Ishikawa (cell line): Measurements from ENCODE around the gene MYO7B.

Source experiments
- CEBPB ChIP-seq: IDR thresholded peaks from 2 replicates; pipeline ENCODE4 v1.6.1; 2012
- CREB1 ChIP-seq: IDR thresholded peaks from 2 replicates; pipeline ENCODE4 v1.6.1; 2012; ENCODE audit warnings: low read depth
- EGR1 ChIP-seq: IDR thresholded peaks from 2 replicates; pipeline ENCODE4 v1.6.1; 2012
- EP300 ChIP-seq: IDR thresholded peaks from 2 replicates; pipeline ENCODE4 v1.6.1; 2012; ENCODE audit warnings: borderline replicate concordance
- FOXM1 ChIP-seq: IDR thresholded peaks from 2 replicates; pipeline ENCODE4 v1.6.1; 2012; ENCODE audit warnings: low read depth, borderline replicate concordance
- NFIC ChIP-seq: IDR thresholded peaks from 2 replicates; pipeline ENCODE4 v1.6.1; 2012
- RAD21 ChIP-seq: IDR thresholded peaks from 2 replicates; pipeline ENCODE4 v1.6.1; 2012; ENCODE audit warnings: low read depth
- TAF1 ChIP-seq: IDR thresholded peaks from 2 replicates; pipeline ENCODE4 v1.6.1; 2012; ENCODE audit warnings: low read depth, mild to moderate bottlenecking
- TCF12 ChIP-seq: IDR thresholded peaks from 2 replicates; pipeline ENCODE4 v1.6.1; 2012; ENCODE audit warnings: low read depth
- TEAD4 ChIP-seq: IDR thresholded peaks from 2 replicates; pipeline ENCODE4 v1.6.1; 2012
- USF1 ChIP-seq: IDR thresholded peaks from 2 replicates; pipeline ENCODE4 v1.6.1; 2012
- YY1 ChIP-seq: IDR thresholded peaks from 2 replicates; pipeline ENCODE4 v1.6.1; 2012; ENCODE audit warnings: low read depth
- ZBTB7A ChIP-seq: IDR thresholded peaks from 2 replicates; pipeline ENCODE4 v1.6.1; 2012; ENCODE audit warnings: low read depth
- TF ChIP-seq, protein P1 (sequence below): IDR thresholded peaks from 2 replicates; pipeline ENCODE4 v1.6.1; 2012; ENCODE audit warnings: low read depth, mild to moderate bottlenecking
- TF ChIP-seq, protein P2 (sequence below): IDR thresholded peaks from 2 replicates; pipeline ENCODE4 v1.6.1; 2012

Gene MYO7B

GRCh38 chr2:127574656-127575055 lies 39.2 kb downstream of the MYO7B start:
- TF ChIP-seq, protein P1, sequence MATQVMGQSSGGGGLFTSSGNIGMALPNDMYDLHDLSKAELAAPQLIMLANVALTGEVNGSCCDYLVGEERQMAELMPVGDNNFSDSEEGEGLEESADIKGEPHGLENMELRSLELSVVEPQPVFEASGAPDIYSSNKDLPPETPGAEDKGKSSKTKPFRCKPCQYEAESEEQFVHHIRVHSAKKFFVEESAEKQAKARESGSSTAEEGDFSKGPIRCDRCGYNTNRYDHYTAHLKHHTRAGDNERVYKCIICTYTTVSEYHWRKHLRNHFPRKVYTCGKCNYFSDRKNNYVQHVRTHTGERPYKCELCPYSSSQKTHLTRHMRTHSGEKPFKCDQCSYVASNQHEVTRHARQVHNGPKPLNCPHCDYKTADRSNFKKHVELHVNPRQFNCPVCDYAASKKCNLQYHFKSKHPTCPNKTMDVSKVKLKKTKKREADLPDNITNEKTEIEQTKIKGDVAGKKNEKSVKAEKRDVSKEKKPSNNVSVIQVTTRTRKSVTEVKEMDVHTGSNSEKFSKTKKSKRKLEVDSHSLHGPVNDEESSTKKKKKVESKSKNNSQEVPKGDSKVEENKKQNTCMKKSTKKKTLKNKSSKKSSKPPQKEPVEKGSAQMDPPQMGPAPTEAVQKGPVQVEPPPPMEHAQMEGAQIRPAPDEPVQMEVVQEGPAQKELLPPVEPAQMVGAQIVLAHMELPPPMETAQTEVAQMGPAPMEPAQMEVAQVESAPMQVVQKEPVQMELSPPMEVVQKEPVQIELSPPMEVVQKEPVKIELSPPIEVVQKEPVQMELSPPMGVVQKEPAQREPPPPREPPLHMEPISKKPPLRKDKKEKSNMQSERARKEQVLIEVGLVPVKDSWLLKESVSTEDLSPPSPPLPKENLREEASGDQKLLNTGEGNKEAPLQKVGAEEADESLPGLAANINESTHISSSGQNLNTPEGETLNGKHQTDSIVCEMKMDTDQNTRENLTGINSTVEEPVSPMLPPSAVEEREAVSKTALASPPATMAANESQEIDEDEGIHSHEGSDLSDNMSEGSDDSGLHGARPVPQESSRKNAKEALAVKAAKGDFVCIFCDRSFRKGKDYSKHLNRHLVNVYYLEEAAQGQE: no peak
- TF ChIP-seq TAF1 (no peak), USF1 (no peak), YY1 (no peak)

- TF ChIP-seq TCF12 (no peak), EGR1 (no peak), FOXM1 (no peak), YY1 (no peak), TEAD4 (no peak), TAF1 (no peak), NFIC (no peak), EP300 (no peak), CREB1 (no peak), USF1 (no peak), ZBTB7A (no peak), CEBPB (no peak), RAD21 (no peak)
- TF ChIP-seq, protein P2, sequence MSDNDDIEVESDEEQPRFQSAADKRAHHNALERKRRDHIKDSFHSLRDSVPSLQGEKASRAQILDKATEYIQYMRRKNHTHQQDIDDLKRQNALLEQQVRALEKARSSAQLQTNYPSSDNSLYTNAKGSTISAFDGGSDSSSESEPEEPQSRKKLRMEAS: no peak
- TF ChIP-seq, protein P1: no peak
Observed at GRCh38 chr2:127575185-127575765, 39.8 kb downstream of the MYO7B start.

DNA sequence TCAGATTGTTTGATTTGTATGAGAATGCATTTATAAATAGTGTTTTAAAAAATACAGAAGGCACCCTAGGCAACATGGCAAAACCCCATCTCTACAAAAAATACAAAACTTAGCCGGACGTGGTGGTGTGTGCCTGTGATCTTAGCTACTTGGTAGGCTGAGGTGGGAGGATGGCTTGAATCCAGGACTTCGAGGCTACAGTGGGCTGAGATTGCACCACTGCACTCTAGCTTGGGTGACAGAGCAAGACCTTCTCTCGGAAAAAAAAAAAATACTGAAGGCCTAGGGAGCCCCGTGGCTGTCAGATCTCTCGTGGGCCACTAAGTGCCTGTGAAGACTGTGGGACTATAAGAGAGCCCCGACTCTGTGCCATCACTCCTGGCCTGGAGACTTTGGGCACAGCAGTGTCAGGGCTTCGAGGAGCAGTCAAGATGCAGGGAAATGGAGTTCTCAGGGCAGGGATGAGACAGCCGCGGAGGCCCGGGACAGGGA lies 40.5 kb downstream of the MYO7B start:
- no peak for TF ChIP-seq EP300
- TF ChIP-seq EGR1: no peak
- no peak for TF ChIP-seq FOXM1
- no peak for TF ChIP-seq TCF12
- TF ChIP-seq, protein P2: no peak
- no peak for TF ChIP-seq CEBPB
- no peak for TF ChIP-seq CREB1
- TF ChIP-seq NFIC: no peak
- no peak for TF ChIP-seq USF1
- no peak for TF ChIP-seq TEAD4
- no peak for TF ChIP-seq ZBTB7A
- no peak for TF ChIP-seq RAD21
- TF ChIP-seq, protein P1: no peak
- TF ChIP-seq YY1: no peak

DNA sequence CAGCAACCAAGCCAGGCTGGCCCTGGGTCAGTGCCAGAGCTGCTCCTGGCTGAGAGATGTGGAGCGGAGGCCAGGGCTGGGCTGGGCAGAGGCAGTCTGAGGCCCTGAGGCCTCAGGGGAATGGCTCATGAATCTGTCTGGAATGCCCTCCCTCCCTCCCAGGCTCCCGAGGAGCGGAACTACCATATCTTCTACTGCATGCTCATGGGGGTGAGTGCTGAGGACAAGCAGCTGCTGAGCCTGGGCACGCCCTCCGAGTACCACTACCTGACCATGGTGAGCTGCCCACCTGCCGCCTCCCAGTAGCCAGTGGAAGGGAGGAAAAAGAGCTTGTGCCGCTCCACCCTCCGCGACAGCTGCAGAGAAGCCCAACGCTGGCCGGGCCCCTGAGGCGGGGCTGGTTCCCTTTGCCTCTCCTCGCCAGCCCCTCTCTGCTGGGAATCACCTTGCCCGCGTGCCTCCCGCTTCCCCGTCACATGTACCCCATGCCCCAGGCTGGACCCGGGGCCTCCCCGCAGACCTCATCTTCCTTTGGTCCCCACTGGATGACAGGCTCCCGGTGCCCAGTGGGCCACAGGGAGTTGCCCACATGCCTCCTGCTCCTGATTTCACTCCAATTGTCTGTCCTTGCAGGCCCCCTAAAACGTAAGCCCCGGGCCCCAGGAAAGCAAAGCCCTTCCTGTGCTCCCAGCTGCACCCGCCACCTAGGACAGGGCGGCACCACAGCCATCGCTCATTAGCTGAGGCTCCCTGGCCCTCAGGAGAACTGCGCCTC lies 41.1 kb downstream of the MYO7B start:
- TF ChIP-seq TAF1: no peak
- TF ChIP-seq, protein P1: no peak
- TF ChIP-seq CEBPB: no peak
- no peak for TF ChIP-seq CREB1
- no peak for TF ChIP-seq EP300
- no peak for TF ChIP-seq USF1
- no peak for TF ChIP-seq ZBTB7A
- TF ChIP-seq TEAD4: no peak
- TF ChIP-seq FOXM1: no peak
- no peak for TF ChIP-seq RAD21
- TF ChIP-seq TCF12: no peak
